Keratinocyte (primary cell): Measurements from ENCODE around the gene TP53RK.

Experiments used
- CTCF ChIP-seq, 3 experiments: IDR thresholded peaks in 1 of 3; conservative IDR thresholded peaks in 1 of 3; optimal IDR thresholded peaks in 1 of 3; 2 replicates in 2 of 3; 3 replicates in 1 of 3; pipeline versions ENCODE3 to v1.5.1; 2011; ENCODE audit warnings: low read length in 3 of 3, mild to moderate bottlenecking in 3 of 3, moderate library complexity in 2 of 3, control low read depth in 1 of 3, inconsistent platforms in 1 of 3; ENCODE audit not compliant: insufficient read depth in 2 of 3; ENCODE audit errors: extremely low read depth in 1 of 3
- EZH2 ChIP-seq: IDR thresholded peaks from one replicate; pipeline ENCODE4 v1.6.1; 2012; ENCODE audit warnings: inconsistent platforms, mild to moderate bottlenecking, low read length, moderate library complexity

GRCh38 chr20:46644733-46645132, 44.5 kb downstream of the TP53RK start:
- TF ChIP-seq EZH2, result no peak
- no peak for TF ChIP-seq CTCF (optimal IDR thresholded peaks at IDR 0.05 in 1 of 3, IDR thresholded peaks at IDR 0.05 in 1 of 3, conservative IDR thresholded peaks at IDR 0.05 in 1 of 3; ENCODE audit: extremely low read depth in 1 of 3, insufficient read depth in 2 of 3, low read length in 3 of 3)
